Stomach (tissue), 9 donors: ENCODE data around the gene HECTD4. TPM values are rescaled to one million over a fixed set of nuclear protein-coding genes. Genes with fewer than 3 reads are reported as not detected.

Experiments used
- DNase-seq, 2 donors: peaks; one replicate each; pipeline versions ENCODE4 v3.0.0 to v3.0.0-alpha.2; 2013 to 2019
- H3K27ac ChIP-seq, 5 donors: fragments of 200-600 bp in 4 of 5; sonication (generic) in 4 of 5; one replicate each; pipeline ENCODE4 v1.5.1; 2013 to 2019; ENCODE audit warnings: mild to moderate bottlenecking in 1 of 5, moderate library complexity in 1 of 5
- H3K27me3 ChIP-seq, 3 donors: fragments of 200-600 bp; sonication (generic); one replicate each; pipeline ENCODE4 v1.5.1; 2017 to 2019; ENCODE audit warnings: mixed run types in 1 of 3
- H3K36me3 ChIP-seq, 4 donors: fragments of 200-600 bp; sonication (generic); 1 replicate in 3 of 4; 2 replicates in 1 of 4; pipeline ENCODE4 v1.5.1; 2016 to 2019
- H3K4me1 ChIP-seq, 4 donors: fragments of 200-600 bp; sonication (generic); one replicate each; pipeline ENCODE4 v1.5.1; 2016 to 2019
- H3K4me3 ChIP-seq, 4 donors: fragments of 200-600 bp; sonication (generic) in 3 of 4; one replicate each; pipeline ENCODE4 v1.5.1; 2016 to 2019; ENCODE audit warnings: mild to moderate bottlenecking in 1 of 4
- H3K9me3 ChIP-seq, 4 donors: fragments of 200-600 bp; sonication (generic); one replicate each; pipeline ENCODE4 v1.5.1; 2016 to 2019
- CTCF ChIP-seq, 7 experiments: fragments of 450-650 bp in 4 of 7; fragments of 200-600 bp in 3 of 7; sonication (generic) in 3 of 7; IDR thresholded peaks; one replicate each; pipeline ENCODE4 v1.5.1; 2016 to 2019; ENCODE audit warnings: antibody characterized with exemption in 7 of 7, control low read depth in 2 of 7, mild to moderate bottlenecking in 1 of 7
- EP300 ChIP-seq: sonication (generic); formaldehyde crosslinking; IDR thresholded peaks from one replicate; pipeline ENCODE4 v1.6.1; 2017; ENCODE audit warnings: antibody characterized with exemption
- POLR2A ChIP-seq, 4 donors: fragments of 450-650 bp; IDR thresholded peaks; one replicate each; pipeline ENCODE4 v1.6.1; 2016; ENCODE audit warnings: antibody characterized with exemption in 4 of 4, control low read depth in 2 of 4, mild to moderate bottlenecking in 1 of 4, moderate library complexity in 1 of 4
- POLR2AphosphoS5 ChIP-seq, 3 donors: sonication (generic); formaldehyde crosslinking; IDR thresholded peaks; one replicate each; pipeline ENCODE4 v1.6.1; 2016; ENCODE audit warnings: antibody characterized with exemption in 3 of 3
- WGBS, 5 donors: extraction: QIAGEN DNeasy Blood & Tissue Kit in 3 of 5; methylation state at CpG; one replicate each; pipeline versions ENCODE4 v1.1.5 to v1.1.7; 2013 to 2018; 5-methylcytosine and 5-hydroxymethylcytosine counted together
- intact Hi-C: fragments of 100-400 bp; cut with DNase I; formaldehyde crosslinking; loops from one replicate; pipeline ENCODE4 v1.15.1; 2023; ENCODE audit warnings: low total_unique reads
- polyA plus RNA-seq, 3 donors: library from polyadenylated mRNA; stranded (reverse); fragments of 200-250 nt; gene quantifications; one replicate each; pipeline ENCODE4 v1.2.3, GENCODE V29; 2013
- total RNA-seq, 5 donors: library from RNA; depleted of rRNA; stranded (reverse); fragments of >200 nt; gene quantifications; one replicate each; pipeline versions ENCODE4 v1.1.0 to v1.2.3, GENCODE V29; 2014 to 2016
- donor health status: healthy with polysubstance abuse.
- donor health status: Bipolar disorder and iron deficiency.
- donor health status: healthy.

The HECTD4 gene
- total and polyA plus RNA-seq, 8 donors, result 3.2 to 375 (median 58.7) TPM

- no peak overlapping the region for H3K4me3 ChIP-seq
- H3K4me1 ChIP-seq, result no peaks in the 10 kb centered on the region
- intact Hi-C loops, result no loop called here
- 92 to 96% (median 94%) methylated on average over 7 of the region's 7 CpGs for WGBS, 5 donors
- no peak overlapping the region for H3K27ac ChIP-seq
- no peak for DNase-seq
- H3K9me3 ChIP-seq, result no peaks in the 10 kb centered on the region
- peaks cover 64 to 100% (median 100%) of the 10 kb centered on the region in 4 donors for H3K36me3 ChIP-seq
- H3K27me3 ChIP-seq, result no peaks in the 10 kb centered on the region
- TF ChIP-seq POLR2A (IDR thresholded peaks at IDR 0.05), result no peak
- no peak for TF ChIP-seq POLR2AphosphoS5 (IDR thresholded peaks at IDR 0.05)
- no peak for TF ChIP-seq CTCF (IDR thresholded peaks at IDR 0.05)
- TF ChIP-seq EP300, result no peak
Observed at GRCh38 chr12:112208301-112208910, 173.8 kb downstream of the HECTD4 start.

GRCh38 chr12:112207397-112207924 is 174.8 kb downstream of the HECTD4 start:
- Histone ChIP-seq H3K27me3 (no peaks in the 10 kb centered on the region), H3K4me3 (no peak overlapping the region), H3K36me3 (peaks cover 72 to 100% (median 100%) of the 10 kb centered on the region in 4 donors), H3K9me3 (no peaks in the 10 kb centered on the region), H3K27ac (no peak overlapping the region), H3K4me1 (no peaks in the 10 kb centered on the region)
- intact Hi-C loops, result no loop called here
- DNase-seq, result no peak
- TF ChIP-seq EP300 (no peak), CTCF (IDR thresholded peaks at IDR 0.05) (no peak), POLR2AphosphoS5 (IDR thresholded peaks at IDR 0.05) (no peak), POLR2A (IDR thresholded peaks at IDR 0.05) (no peak)
- 92 to 99% (median 96%) methylated on average over 4 of the region's 4 CpGs for WGBS, 5 donors

GRCh38 chr12:112206944-112207343 is 175.3 kb downstream of the HECTD4 start:
- Histone ChIP-seq H3K4me3 (no peak overlapping the region), H3K9me3 (no peaks in the 10 kb centered on the region), H3K4me1 (no peaks in the 10 kb centered on the region), H3K36me3 (peaks cover 68 to 100% (median 100%) of the 10 kb centered on the region in 4 donors), H3K27ac (no peak overlapping the region), H3K27me3 (no peaks in the 10 kb centered on the region)
- no peak for DNase-seq
- WGBS, 5 donors, result 85 to 94% (median 92%) methylated on average over 7 of the region's 7 CpGs
- intact Hi-C loops, result no loop called here
- TF ChIP-seq CTCF (IDR thresholded peaks at IDR 0.05) (no peak), POLR2A (IDR thresholded peaks at IDR 0.05) (no peak), EP300 (no peak)

- no peak overlapping the region for H3K4me3 ChIP-seq
- intact Hi-C loops, result no loop called here
- TF ChIP-seq CTCF (IDR thresholded peaks at IDR 0.05) (no peak), POLR2A (IDR thresholded peaks at IDR 0.05) (no peak), EP300 (no peak), POLR2AphosphoS5 (IDR thresholded peaks at IDR 0.05) (no peak)
- no peaks in the 10 kb centered on the region for H3K27me3 ChIP-seq
- peaks cover 46 to 100% (median 99%) of the 10 kb centered on the region in 4 donors for H3K36me3 ChIP-seq
- no peaks in the 10 kb centered on the region for H3K4me1 ChIP-seq
- DNase-seq, result no peak
- WGBS, 5 donors, result 52 to 65% (median 55%) methylated on average over 4 of the region's 4 CpGs
- no peak overlapping the region for H3K27ac ChIP-seq
- no peaks in the 10 kb centered on the region for H3K9me3 ChIP-seq
Observed at GRCh38 chr12:112199136-112199535, 183.1 kb downstream of the HECTD4 start.
